Hippocampal formation (tissue), 2 donors: ENCODE measurements around the gene CCDC142.
"Not testable (repeated sequence)": the region's sequence is repeated elsewhere in the genome, so short reads cannot be mapped to it uniquely, and the experiment has no call there.

Source experiments
- DNase-seq, 2 donors: peaks; one replicate each; lab custom pipeline; 2025; lab: John Stamatoyannopoulos, UW

The CCDC142 gene

GRCh38 chr2:74442483-74443297 is 40.1 kb downstream of the CCDC142 start:
- not testable (repeated sequence) for DNase-seq

GRCh38 chr2:74441690-74442482 is 40.9 kb downstream of the CCDC142 start, which contains the start of gene RTKN:
Gene RTKN (minus strand): TSS chr2:74441937. CDS start chr2:74441816, 121 bp downstream.
- DNase-seq = peak in 1 of 2 donors; percentile 18

DNA sequence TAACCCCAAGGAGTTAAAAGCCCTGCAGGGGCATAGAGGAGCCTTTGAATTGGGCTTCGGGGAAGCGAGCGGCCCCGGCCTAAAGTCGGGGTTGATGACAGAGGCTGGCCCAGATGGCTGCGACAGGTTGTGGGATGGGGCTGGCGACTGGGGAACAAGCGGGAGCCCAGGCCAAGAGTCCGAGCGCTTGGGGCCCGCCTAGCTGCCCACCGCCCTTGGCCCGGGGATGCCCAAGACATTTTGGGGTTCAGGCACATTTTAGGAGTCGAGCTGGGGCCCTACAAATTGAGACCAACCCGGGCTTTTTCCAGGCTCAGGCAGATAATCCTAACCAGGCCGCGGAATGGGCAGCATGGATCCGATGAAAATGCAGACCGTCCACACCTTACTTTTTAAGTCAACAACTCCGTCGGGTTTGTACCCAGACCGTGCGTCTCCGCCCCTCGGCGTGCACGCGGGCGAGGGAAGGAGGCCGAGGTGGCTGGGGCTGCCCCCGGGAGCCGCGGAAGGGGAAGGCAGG is 41.6 kb downstream of the CCDC142 start:
- peak in 1 of 2 donors; percentile 53 for DNase-seq

GRCh38 chr2:74440378-74441169 is 42.2 kb downstream of the CCDC142 start:
- peak; percentile 89 to 95 for DNase-seq

GRCh38 chr2:74439803-74440377 is 42.9 kb downstream of the CCDC142 start:
- peak; percentile 94 for DNase-seq

GRCh38 chr2:74439373-74439772 is 43.4 kb downstream of the CCDC142 start:
- no peak for DNase-seq

- no peak for DNase-seq
Measured at GRCh38 chr2:74438248-74438647, 44.5 kb downstream of the CCDC142 start.

DNA sequence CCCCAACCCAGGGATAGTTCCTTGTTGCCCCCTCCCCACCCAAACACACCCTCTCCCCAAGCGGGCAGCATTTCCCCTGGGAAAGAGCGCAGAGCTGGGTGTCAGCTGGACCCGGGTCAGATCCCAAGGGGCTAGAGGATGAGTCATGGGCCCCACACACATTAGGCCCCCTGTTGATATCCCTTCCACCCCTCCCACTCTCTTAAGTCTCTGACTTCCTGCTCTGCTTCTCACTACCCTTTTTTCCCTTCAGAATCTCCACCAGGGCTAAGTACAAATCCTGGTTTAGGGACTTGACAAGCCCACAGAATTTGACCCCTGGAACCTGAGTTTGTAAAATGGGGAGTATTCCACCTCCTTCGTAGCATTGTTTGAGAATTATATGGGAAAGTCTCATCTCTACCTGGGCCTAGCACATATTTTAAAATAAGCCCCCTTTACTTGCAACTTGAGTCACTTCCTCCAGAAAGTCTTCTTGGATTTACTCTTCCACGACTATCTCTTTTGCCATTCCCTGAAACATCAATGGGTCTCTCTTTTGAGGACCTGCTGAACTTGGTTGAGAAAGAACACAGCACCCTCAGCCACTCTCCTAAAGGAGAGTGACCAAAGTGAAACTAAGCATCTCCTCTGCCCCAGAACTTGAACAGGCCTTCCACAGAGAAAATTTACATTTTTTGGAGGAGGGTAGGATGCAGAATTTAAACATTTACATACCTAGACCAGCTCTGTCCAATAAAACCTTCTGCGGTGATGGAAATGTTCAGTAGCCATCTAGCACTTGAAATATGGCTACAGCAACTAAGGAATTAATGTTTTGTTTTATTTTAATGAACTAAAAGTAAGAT is 45.7 kb downstream of the CCDC142 start:
- DNase-seq = no peak

- no peak for DNase-seq
Measured at GRCh38 chr2:74436111-74436805, 46.5 kb downstream of the CCDC142 start.

DNA sequence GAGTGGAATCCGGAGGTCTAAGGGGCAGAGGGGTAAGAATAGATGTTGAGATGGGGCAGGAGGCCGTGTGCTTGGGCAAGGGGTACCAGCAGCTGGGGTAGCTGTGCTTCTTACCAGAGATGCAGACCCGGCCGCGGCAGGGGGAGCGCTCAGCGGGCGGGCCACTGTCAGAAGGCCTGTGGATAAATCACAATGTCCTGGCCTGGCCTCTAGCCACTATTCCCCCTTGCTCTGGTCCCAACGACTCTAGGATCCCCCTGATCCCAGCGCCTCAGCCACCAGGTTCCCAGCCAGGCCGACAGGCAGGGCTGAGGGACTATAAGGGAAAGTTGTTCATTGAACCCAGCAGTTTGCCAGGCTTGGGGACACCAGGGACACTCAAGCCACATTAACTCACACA is 52.3 kb downstream of the CCDC142 start:
- DNase-seq = no peak

GRCh38 chr2:74429487-74430451 is 53.0 kb downstream of the CCDC142 start:
- DNase-seq = no peak

- no peak for DNase-seq
Measured at GRCh38 chr2:74428675-74429074, 54.1 kb downstream of the CCDC142 start.

DNA sequence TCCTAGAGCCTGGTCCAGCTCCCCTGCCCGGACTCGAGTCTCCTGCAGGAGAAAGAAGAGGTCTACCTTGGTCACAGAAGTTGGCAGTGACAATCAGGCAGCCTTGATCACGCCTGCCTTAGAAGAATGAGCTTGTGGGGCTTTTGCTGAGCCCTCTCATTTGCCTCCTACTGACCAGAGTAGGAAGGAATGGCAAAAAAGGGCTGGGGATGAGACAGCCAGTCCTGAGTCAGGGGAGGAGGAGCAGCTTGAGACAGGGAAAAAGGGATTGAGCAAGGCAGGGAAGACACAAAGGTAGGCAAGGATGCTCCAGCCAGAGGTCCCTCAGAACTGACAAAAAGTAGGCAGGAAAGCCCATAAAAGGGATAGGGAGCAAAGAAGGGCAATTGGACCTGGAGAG is 55.2 kb downstream of the CCDC142 start:
- no peak for DNase-seq

- DNase-seq = no peak
Measured at GRCh38 chr2:74426181-74426758, 56.5 kb downstream of the CCDC142 start.

DNA sequence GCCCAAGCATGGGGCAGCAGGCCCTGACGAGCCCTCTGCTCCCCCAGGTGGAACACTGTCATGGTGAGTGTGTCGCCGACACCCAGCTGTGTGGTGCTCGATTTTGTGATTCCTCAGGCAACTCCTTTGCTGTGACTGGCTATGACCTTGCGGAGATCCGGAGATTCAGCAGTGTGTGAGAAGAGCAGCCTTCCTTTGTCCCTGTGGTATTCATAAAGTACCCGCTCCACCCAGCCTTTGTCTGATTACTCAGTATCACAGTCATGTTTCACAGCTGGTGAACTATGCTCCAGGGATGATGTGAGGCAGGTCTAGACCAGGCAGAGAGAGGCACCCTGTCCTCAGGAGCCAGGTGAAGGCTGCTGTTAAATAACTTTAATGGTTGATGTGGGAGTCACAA is 57.3 kb downstream of the CCDC142 start:
- DNase-seq = no peak

DNA sequence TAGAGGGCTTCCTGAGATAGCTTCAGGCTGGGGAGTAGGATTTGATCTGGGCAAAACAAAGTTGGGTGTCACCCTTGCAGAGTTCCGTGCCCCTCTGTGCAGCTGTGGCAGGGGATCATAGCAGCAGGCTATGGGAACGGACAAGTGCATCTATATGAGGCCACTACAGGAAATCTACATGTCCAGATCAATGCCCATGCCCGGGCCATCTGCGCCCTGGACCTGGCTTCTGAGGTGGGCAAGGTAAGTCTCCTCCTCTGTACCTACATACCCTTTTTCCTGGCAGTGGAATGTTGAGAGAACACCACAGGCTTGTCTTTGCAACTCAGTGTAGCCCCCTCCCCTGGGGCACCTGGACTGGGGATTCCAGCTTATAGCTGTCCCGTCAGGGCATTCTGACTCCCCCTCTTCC is 57.8 kb downstream of the CCDC142 start:
- no peak for DNase-seq

DNA sequence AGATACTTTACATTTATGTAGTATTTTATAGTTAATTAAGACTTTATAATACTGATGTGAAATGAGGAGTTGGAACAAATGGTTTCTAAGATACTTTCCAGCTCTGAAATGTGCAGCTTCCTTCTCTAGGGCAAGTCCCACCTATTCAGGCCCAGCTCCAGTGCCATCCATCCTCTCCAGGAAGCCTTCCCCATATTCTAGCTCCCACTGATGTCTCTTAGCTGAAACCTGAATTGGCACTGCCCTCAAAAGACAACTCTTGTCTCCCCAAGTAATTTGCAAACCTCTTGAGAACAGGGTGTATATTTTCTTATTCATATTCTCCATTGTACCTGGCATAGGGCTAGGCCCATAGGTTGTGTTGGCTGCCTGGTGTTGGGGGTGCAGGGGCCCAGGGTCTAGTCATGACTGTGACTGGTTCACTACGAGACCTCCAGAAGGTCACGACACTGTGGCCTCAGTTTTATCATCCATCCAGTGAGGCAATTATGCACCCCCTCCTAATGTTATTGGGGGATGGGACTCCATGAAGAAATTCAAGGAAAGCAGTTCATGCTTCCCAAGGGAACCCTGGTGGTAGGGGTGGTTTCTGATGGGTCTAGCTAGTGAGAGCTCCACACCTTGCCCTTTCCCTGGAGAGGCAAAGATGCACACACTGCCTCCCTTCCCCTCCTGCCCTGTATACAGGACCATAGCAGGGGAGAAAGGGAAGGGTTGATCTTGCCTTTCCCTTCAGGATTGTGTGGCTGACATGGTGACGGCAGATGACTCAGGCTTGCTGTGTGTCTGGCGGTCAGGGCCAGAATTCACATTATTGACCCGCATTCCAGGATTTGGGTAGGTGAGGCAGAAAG is 58.4 kb downstream of the CCDC142 start:
- DNase-seq = no peak
